ENCODE measurements around the gene TNRC6A.
"Not testable (repeated sequence)": the region's sequence is repeated elsewhere in the genome, so short reads cannot be mapped to it uniquely, and the experiment has no call there.

TNRC6A gene

GRCh38 chr16:24734382-24734781 is 4.9 kb downstream of the TNRC6A start:
- H3K4me1 Mint-ChIP-seq = peaks cover 40 to 63% of the 10 kb centered on the region in 2 donors

GRCh38 chr16:24736758-24737157 is 7.3 kb downstream of the TNRC6A start:
- peaks cover 19 to 55% of the 10 kb centered on the region in 2 donors for H3K36me3 Mint-ChIP-seq
- DNase-seq = no peak
- peaks cover 44 to 69% of the 10 kb centered on the region in 2 donors for H3K4me1 Mint-ChIP-seq
- peak overlapping the region; percentile 68 for H3K27ac Mint-ChIP-seq
- H3K27me3 Mint-ChIP-seq = no peaks in the 10 kb centered on the region
- peaks cover 0 to 2% of the 10 kb centered on the region in 2 donors for H3K9me3 Mint-ChIP-seq
- no peak for ATAC-seq (replicated peaks)
- no peak overlapping the region for H3K4me3 Mint-ChIP-seq

More at GRCh38 chr16:24734382-24734781, 4.9 kb downstream of the TNRC6A start:
- H3K27ac Mint-ChIP-seq = no peak overlapping the region
- peaks cover 19 to 47% of the 10 kb centered on the region in 2 donors for H3K36me3 Mint-ChIP-seq
- DNase-seq = no peak
- no peaks in the 10 kb centered on the region for H3K9me3 Mint-ChIP-seq
- H3K4me3 Mint-ChIP-seq = no peak overlapping the region
- no peak for ATAC-seq (replicated peaks)
- no peaks in the 10 kb centered on the region for H3K27me3 Mint-ChIP-seq

GRCh38 chr16:24737391-24737871 is 8.0 kb downstream of the TNRC6A start:
- peaks cover 15 to 53% of the 10 kb centered on the region in 2 donors for H3K36me3 Mint-ChIP-seq

GRCh38 chr16:24737916-24738594 is 8.6 kb downstream of the TNRC6A start:
- ATAC-seq (replicated peaks) = no peak
- Mint-ChIP-seq H3K27me3 (no peaks in the 10 kb centered on the region), H3K9me3 (peaks cover 0 to 2% of the 10 kb centered on the region in 2 donors), H3K27ac (peak overlapping the region; percentile 7), H3K4me3 (no peak overlapping the region), H3K4me1 (peaks cover 44 to 67% of the 10 kb centered on the region in 2 donors), H3K36me3 (peaks cover 15 to 53% of the 10 kb centered on the region in 2 donors)
- DNase-seq = no peak

More at GRCh38 chr16:24737391-24737871, 8.0 kb downstream of the TNRC6A start:
- Mint-ChIP-seq H3K4me1 (peaks cover 44 to 67% of the 10 kb centered on the region in 2 donors), H3K4me3 (no peak overlapping the region), H3K27ac (peak overlapping the region; percentile 25), H3K27me3 (no peaks in the 10 kb centered on the region), H3K9me3 (peaks cover 0 to 2% of the 10 kb centered on the region in 2 donors)
- DNase-seq (no peak), ATAC-seq (replicated peaks) (no peak)

- H3K27me3 Mint-ChIP-seq = no peaks in the 10 kb centered on the region
- peaks cover 39 to 67% of the 10 kb centered on the region in 2 donors for H3K4me1 Mint-ChIP-seq
- H3K4me3 Mint-ChIP-seq = no peak overlapping the region
- ATAC-seq (replicated peaks) = peak in 1 of 2 donors; percentile 51
- no peak for DNase-seq
- peaks cover 14 to 50% of the 10 kb centered on the region in 2 donors for H3K36me3 Mint-ChIP-seq
- H3K27ac Mint-ChIP-seq = peak overlapping the region; percentile 82
- peaks cover 0 to 2% of the 10 kb centered on the region in 2 donors for H3K9me3 Mint-ChIP-seq
Measured at GRCh38 chr16:24738895-24739294, 9.4 kb downstream of the TNRC6A start.

- Mint-ChIP-seq H3K4me3 (no peak overlapping the region), H3K4me1 (peaks cover 39 to 82% of the 10 kb centered on the region in 2 donors), H3K27me3 (no peaks in the 10 kb centered on the region), H3K36me3 (peaks cover 20 to 54% of the 10 kb centered on the region in 2 donors), H3K9me3 (peaks cover 0 to 2% of the 10 kb centered on the region in 2 donors), H3K27ac (no peak overlapping the region)
- no peak for DNase-seq
- no peak for ATAC-seq (replicated peaks)
Measured at GRCh38 chr16:24741862-24742261, 12.4 kb downstream of the TNRC6A start.

GRCh38 chr16:24742610-24743009 is 13.2 kb downstream of the TNRC6A start:
- ATAC-seq (replicated peaks); H3K4me3 Mint-ChIP-seq; DNase-seq; H3K27me3 Mint-ChIP-seq; H3K9me3 Mint-ChIP-seq; H3K27ac Mint-ChIP-seq: not testable (repeated sequence)
- H3K36me3 Mint-ChIP-seq = peaks cover 23 to 58% of the 10 kb centered on the region in 2 donors
- peaks cover 43 to 85% of the 10 kb centered on the region in 2 donors for H3K4me1 Mint-ChIP-seq

- Mint-ChIP-seq H3K4me3 (no peak overlapping the region), H3K4me1 (peaks cover 45 to 83% of the 10 kb centered on the region in 2 donors), H3K27me3 (no peaks in the 10 kb centered on the region), H3K9me3 (peaks cover 0 to 2% of the 10 kb centered on the region in 2 donors), H3K27ac (no peak overlapping the region), H3K36me3 (peaks cover 33 to 54% of the 10 kb centered on the region in 2 donors)
- DNase-seq (no peak), ATAC-seq (replicated peaks) (no peak)
Measured at GRCh38 chr16:24745391-24745790, 15.9 kb downstream of the TNRC6A start.

GRCh38 chr16:24745791-24746190 is 16.3 kb downstream of the TNRC6A start:
- Mint-ChIP-seq H3K4me3 (no peak overlapping the region), H3K36me3 (peaks cover 32 to 53% of the 10 kb centered on the region in 2 donors), H3K9me3 (no peaks in the 10 kb centered on the region), H3K27me3 (no peaks in the 10 kb centered on the region), H3K4me1 (peaks cover 42 to 79% of the 10 kb centered on the region in 2 donors), H3K27ac (no peak overlapping the region)
- DNase-seq (no peak), ATAC-seq (replicated peaks) (no peak)

- H3K36me3 Mint-ChIP-seq = peaks cover 38 to 51% of the 10 kb centered on the region in 2 donors
- no peaks in the 10 kb centered on the region for H3K9me3 Mint-ChIP-seq
- ATAC-seq (replicated peaks) = no peak
- H3K4me1 Mint-ChIP-seq = peaks cover 37 to 75% of the 10 kb centered on the region in 2 donors
- H3K4me3 Mint-ChIP-seq = no peak overlapping the region
- DNase-seq = no peak
- H3K27ac Mint-ChIP-seq = no peak overlapping the region
- H3K27me3 Mint-ChIP-seq = no peaks in the 10 kb centered on the region
Measured at GRCh38 chr16:24747441-24747840, 18.0 kb downstream of the TNRC6A start.

- H3K36me3 Mint-ChIP-seq = peaks cover 38 to 52% of the 10 kb centered on the region in 2 donors
- ATAC-seq (replicated peaks) = no peak
Measured at GRCh38 chr16:24748242-24748641, 18.8 kb downstream of the TNRC6A start.

GRCh38 chr16:24749310-24749709 is 19.9 kb downstream of the TNRC6A start:
- peaks cover 32 to 47% of the 10 kb centered on the region in 2 donors for H3K36me3 Mint-ChIP-seq
- no peaks in the 10 kb centered on the region for H3K9me3 Mint-ChIP-seq
- H3K27me3 Mint-ChIP-seq = no peaks in the 10 kb centered on the region
- ATAC-seq (replicated peaks) = no peak
- no peak for DNase-seq
- no peak overlapping the region for H3K27ac Mint-ChIP-seq
- H3K4me1 Mint-ChIP-seq = peaks cover 43 to 74% of the 10 kb centered on the region in 2 donors
- no peak overlapping the region for H3K4me3 Mint-ChIP-seq

More at GRCh38 chr16:24748242-24748641, 18.8 kb downstream of the TNRC6A start:
- no peak overlapping the region for H3K4me3 Mint-ChIP-seq
- DNase-seq = no peak
- H3K27ac Mint-ChIP-seq = no peak overlapping the region
- H3K4me1 Mint-ChIP-seq = peaks cover 43 to 81% of the 10 kb centered on the region in 2 donors
- H3K9me3 Mint-ChIP-seq = no peaks in the 10 kb centered on the region
- no peaks in the 10 kb centered on the region for H3K27me3 Mint-ChIP-seq

- H3K4me1 Mint-ChIP-seq = peaks cover 47 to 74% of the 10 kb centered on the region in 2 donors
- DNase-seq; H3K9me3 Mint-ChIP-seq; H3K27me3 Mint-ChIP-seq; H3K4me3 Mint-ChIP-seq; ATAC-seq (replicated peaks); H3K27ac Mint-ChIP-seq: not testable (repeated sequence)
- peaks cover 32 to 47% of the 10 kb centered on the region in 2 donors for H3K36me3 Mint-ChIP-seq
Measured at GRCh38 chr16:24749872-24750271, 20.4 kb downstream of the TNRC6A start.

GRCh38 chr16:24753000-24753399 is 23.5 kb downstream of the TNRC6A start:
- DNase-seq = no peak
- Mint-ChIP-seq H3K36me3 (peaks cover 19 to 30% of the 10 kb centered on the region in 2 donors), H3K4me3 (no peak overlapping the region), H3K27ac (peak overlapping the region; percentile 75), H3K27me3 (no peaks in the 10 kb centered on the region), H3K4me1 (peaks cover 40 to 58% of the 10 kb centered on the region in 2 donors), H3K9me3 (no peaks in the 10 kb centered on the region)
- peak in 1 of 2 donors; percentile 35 for ATAC-seq (replicated peaks)

GRCh38 chr16:24753437-24753836 is 24.0 kb downstream of the TNRC6A start:
- DNase-seq (no peak), ATAC-seq (replicated peaks) (peak; percentile 81 to 94)
- Mint-ChIP-seq H3K27me3 (no peaks in the 10 kb centered on the region), H3K27ac (peak overlapping the region; percentile 75), H3K36me3 (peaks cover 18 to 29% of the 10 kb centered on the region in 2 donors), H3K4me1 (peaks cover 38 to 55% of the 10 kb centered on the region in 2 donors), H3K9me3 (no peaks in the 10 kb centered on the region), H3K4me3 (no peak overlapping the region)

Data from stimulated activated naive B cell treated with anti-CD40 and anti-IgM and Interleukin-4, amounts not matched to agents 10 μg/mL and 1 μg/mL and 100 μg/mL, for 72 hours (primary cell).